Neural progenitor cell (in vitro differentiated cells): ENCODE measurements around the gene GREB1L.
A peak's percentile ranks its signal among the peaks of the same experiment; 100 is the strongest.

Experiments
- EZH2 ChIP-seq: fragments of 200-600 bp; sonication (generic); IDR thresholded peaks from 2 replicates; pipeline ENCODE4 v1.6.1; 2017; ENCODE audit warnings: antibody characterized with exemption, mild to moderate bottlenecking, moderate library complexity
- EZH2phosphoT487 ChIP-seq: fragments of 200-600 bp; sonication (generic); IDR thresholded peaks from 2 replicates; pipeline ENCODE4 v1.6.1; 2017; ENCODE audit warnings: antibody characterized with exemption
- TF ChIP-seq, protein P1 (sequence below): fragments of 200-600 bp; sonication (generic); IDR thresholded peaks from 2 replicates; pipeline ENCODE4 v1.5.1; 2017; ENCODE audit warnings: antibody characterized with exemption, mild to moderate bottlenecking

- no peak for TF ChIP-seq EZH2
- TF ChIP-seq, protein P1, sequence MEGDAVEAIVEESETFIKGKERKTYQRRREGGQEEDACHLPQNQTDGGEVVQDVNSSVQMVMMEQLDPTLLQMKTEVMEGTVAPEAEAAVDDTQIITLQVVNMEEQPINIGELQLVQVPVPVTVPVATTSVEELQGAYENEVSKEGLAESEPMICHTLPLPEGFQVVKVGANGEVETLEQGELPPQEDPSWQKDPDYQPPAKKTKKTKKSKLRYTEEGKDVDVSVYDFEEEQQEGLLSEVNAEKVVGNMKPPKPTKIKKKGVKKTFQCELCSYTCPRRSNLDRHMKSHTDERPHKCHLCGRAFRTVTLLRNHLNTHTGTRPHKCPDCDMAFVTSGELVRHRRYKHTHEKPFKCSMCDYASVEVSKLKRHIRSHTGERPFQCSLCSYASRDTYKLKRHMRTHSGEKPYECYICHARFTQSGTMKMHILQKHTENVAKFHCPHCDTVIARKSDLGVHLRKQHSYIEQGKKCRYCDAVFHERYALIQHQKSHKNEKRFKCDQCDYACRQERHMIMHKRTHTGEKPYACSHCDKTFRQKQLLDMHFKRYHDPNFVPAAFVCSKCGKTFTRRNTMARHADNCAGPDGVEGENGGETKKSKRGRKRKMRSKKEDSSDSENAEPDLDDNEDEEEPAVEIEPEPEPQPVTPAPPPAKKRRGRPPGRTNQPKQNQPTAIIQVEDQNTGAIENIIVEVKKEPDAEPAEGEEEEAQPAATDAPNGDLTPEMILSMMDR = peak; percentile 54
- TF ChIP-seq EZH2phosphoT487 = no peak
Observed at GRCh38 chr18:21242141-21242779, at the start of gene GREB1L.
